Heart left ventricle (tissue), 13 donors: Measurements from ENCODE around the gene NMBR.
"Not testable (repeated sequence)": the region's sequence is repeated elsewhere in the genome, so short reads cannot be mapped to it uniquely, and the experiment has no call there.

Experiments used
- CTCF ChIP-seq, 12 donors: fragments of 200-600 bp; sonication (generic) in 4 of 12; IDR thresholded peaks; one replicate each; pipeline versions ENCODE4 v1.5.0 to v1.8.0; 2018 to 2022; ENCODE audit warnings: antibody characterized with exemption in 12 of 12, mild to moderate bottlenecking in 5 of 12
- POLR2A ChIP-seq, 2 donors: fragments of 450-650 bp; IDR thresholded peaks; one replicate each; pipeline ENCODE4 v1.6.1; 2017; ENCODE audit warnings: antibody characterized with exemption in 2 of 2, mild to moderate bottlenecking in 2 of 2, moderate library complexity in 2 of 2
- donor health status: ischemic (EF 13 %, LVEDD 7.1; RV severe dilation, severe dysfunction).
- donor health status: DM: no; HTN: yes; CAD: no.
- donor health status: DM: no; HTN: no; CAD: no.
- donor health status: ischemic (EF 25% LVEDD 6.9; RV normal size, moderate dysfunction).
- donor health status: ischemic (EF 25% LVEDD 5.7; RV mildly dilated, moderate dysfunction).
- donor health status: ischemic (EF 35%, LVEDD 5.7; RV mildly dilated, moderate dysfunction).
- donor health status: nonischemic (EF 11% LVEDD 7.7; RV severe dilation, severe dysfunction).
- donor health status: DM: yes; HTN: yes; CAD: no.
- donor health status: PGD.
- donor health status: ischemic (EF 29% LVEDD 5.4; RV normal size, mild dysfunction).
- donor health status: nonischemic (EF 23%, LVEDD 6.1; RV moderate dilation, normal function).

DNA sequence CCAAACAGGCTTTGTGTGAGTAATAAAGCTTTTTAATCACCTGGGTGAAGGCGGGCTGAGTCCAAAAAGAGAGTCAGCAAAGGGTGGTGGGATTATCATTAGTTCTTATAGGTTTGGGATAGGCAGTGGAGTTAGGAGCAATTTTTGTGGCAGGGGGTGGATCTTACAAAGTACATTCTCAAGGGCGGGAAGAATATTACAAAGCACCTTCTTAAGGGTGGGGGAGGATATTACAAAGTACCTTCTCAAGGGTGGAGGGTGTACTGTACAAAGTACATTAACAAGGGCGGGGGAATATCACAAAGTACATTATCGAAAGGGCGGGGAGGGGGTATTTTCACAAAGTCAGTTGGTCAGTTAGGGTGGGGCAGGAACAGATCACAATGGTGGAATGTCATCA, 42.1 kb downstream of the NMBR start:
- TF ChIP-seq CTCF, POLR2A (IDR thresholded peaks at IDR 0.05): not testable (repeated sequence)
